Liver (tissue), 9 donors: Measurements from ENCODE around the gene RSAD2. TPM values are rescaled to one million over a fixed set of nuclear protein-coding genes. Genes with fewer than 3 reads are reported as not detected.

ENCODE experiments used
- DNase-seq: peaks from one replicate; pipeline ENCODE4 v3.0.0-alpha.2; 2017; ENCODE audit warnings: low spot score
- H3K27ac ChIP-seq, 2 donors: one replicate each; pipeline ENCODE4 v1.7.0; 2013; ENCODE audit warnings: inconsistent platforms in 2 of 2, low read length in 2 of 2, control low read depth in 1 of 2, low read depth in 1 of 2, mild to moderate bottlenecking in 1 of 2
- H3K27me3 ChIP-seq, 4 donors: one replicate each; pipeline versions ENCODE4 v1.6.1 to v1.7.0; 2013; ENCODE audit warnings: low read length in 3 of 4, inconsistent platforms in 1 of 4, mild to moderate bottlenecking in 1 of 4, moderate library complexity in 1 of 4; ENCODE audit not compliant: control insufficient read depth in 4 of 4, insufficient read depth in 4 of 4
- H3K36me3 ChIP-seq, 4 donors: one replicate each; pipeline versions ENCODE4 v1.6.1 to v1.7.0; 2013; ENCODE audit warnings: low read length in 3 of 4, mild to moderate bottlenecking in 3 of 4, low read depth in 1 of 4, moderate library complexity in 1 of 4; ENCODE audit not compliant: control insufficient read depth in 4 of 4, insufficient read depth in 3 of 4
- H3K4me1 ChIP-seq, 4 donors: one replicate each; pipeline versions ENCODE4 v1.6.1 to v1.7.0; 2013; ENCODE audit warnings: low read length in 3 of 4, mild to moderate bottlenecking in 3 of 4, moderate library complexity in 1 of 4; ENCODE audit not compliant: control insufficient read depth in 4 of 4, insufficient read depth in 4 of 4
- H3K4me3 ChIP-seq, 3 donors: one replicate each; pipeline versions ENCODE4 v1.6.1 to v1.7.0; 2013; ENCODE audit warnings: low read length in 3 of 3, control low read depth in 1 of 3, low read depth in 1 of 3, mild to moderate bottlenecking in 1 of 3
- H3K9ac ChIP-seq, 2 donors: one replicate each; pipeline ENCODE4 v1.7.0; 2013; ENCODE audit warnings: low read length in 2 of 2, mild to moderate bottlenecking in 2 of 2, moderate library complexity in 2 of 2, control low read depth in 1 of 2, low read depth in 1 of 2
- H3K9me3 ChIP-seq, 4 donors: one replicate each; pipeline versions ENCODE4 v1.6.1 to v1.7.0; 2013; ENCODE audit warnings: low read length in 3 of 4; ENCODE audit not compliant: control insufficient read depth in 4 of 4
- CTCF ChIP-seq: fragments of 150-350 bp; IDR thresholded peaks from 2 replicates; pipeline ENCODE4 v1.5.1; 2017; ENCODE audit warnings: improper control_type of control experiment, low read depth, low read length; ENCODE audit not compliant: missing input control
- EGR1 ChIP-seq, 2 donors: IDR thresholded peaks; 2 replicates each; pipeline ENCODE4 v1.6.1; 2016 to 2018; ENCODE audit warnings: antibody characterized with exemption in 2 of 2, low read depth in 2 of 2
- FOXA1 ChIP-seq: IDR thresholded peaks from 2 replicates; pipeline ENCODE4 v1.6.1; 2016; ENCODE audit warnings: antibody characterized with exemption
- FOXA2 ChIP-seq: IDR thresholded peaks from 2 replicates; pipeline ENCODE4 v1.6.1; 2016; ENCODE audit warnings: antibody characterized with exemption
- HNF4G ChIP-seq: IDR thresholded peaks from 2 replicates; pipeline ENCODE4 v1.6.1; 2016; ENCODE audit warnings: antibody characterized with exemption
- JUND ChIP-seq, 2 donors: IDR thresholded peaks; 2 replicates each; pipeline ENCODE4 v1.6.1; 2016; ENCODE audit warnings: antibody characterized with exemption in 2 of 2
- NR2F2 ChIP-seq: IDR thresholded peaks from 2 replicates; pipeline ENCODE4 v1.6.1; 2016; ENCODE audit warnings: antibody characterized with exemption
- RAD21 ChIP-seq, 2 donors: IDR thresholded peaks; 2 replicates each; pipeline ENCODE4 v1.6.1; 2016; ENCODE audit warnings: antibody characterized with exemption in 2 of 2, mild to moderate bottlenecking in 2 of 2
- REST ChIP-seq: IDR thresholded peaks from 2 replicates; pipeline ENCODE4 v1.6.1; 2016; ENCODE audit warnings: antibody characterized with exemption, mild to moderate bottlenecking
- RXRA ChIP-seq, 2 donors: IDR thresholded peaks; 2 replicates each; pipeline ENCODE4 v1.6.1; 2017 to 2018; ENCODE audit warnings: antibody characterized with exemption in 2 of 2, mild to moderate bottlenecking in 1 of 2
- SP1 ChIP-seq: IDR thresholded peaks from 2 replicates; pipeline ENCODE4 v1.6.1; 2018; ENCODE audit warnings: antibody characterized with exemption, mild to moderate bottlenecking
- TAF1 ChIP-seq: conservative IDR thresholded peaks from 2 replicates; pipeline ENCODE4 v1.6.1; 2016; ENCODE audit warnings: antibody characterized with exemption, mild to moderate bottlenecking
- YY1 ChIP-seq: IDR thresholded peaks from 2 replicates; pipeline ENCODE4 v1.6.1; 2016; ENCODE audit warnings: antibody characterized with exemption, mild to moderate bottlenecking
- ZBTB33 ChIP-seq: IDR thresholded peaks from 2 replicates; pipeline ENCODE4 v1.6.1; 2016; ENCODE audit warnings: antibody characterized with exemption
- WGBS: extraction: QIAGEN DNeasy Blood & Tissue Kit; methylation state at CpG from one replicate; pipeline ENCODE4 v1.1.7; 2013; 5-methylcytosine and 5-hydroxymethylcytosine counted together
- polyA plus RNA-seq, 2 donors: library from polyadenylated mRNA; stranded (reverse) in 1 of 2; unstranded in 1 of 2; fragments of 200-250 nt in 1 of 2; fragments of >200 nt in 1 of 2; fragmentation: Nextera tagmentation in 1 of 2; extraction: Ambion mirVana in 1 of 2; gene quantifications; one replicate each; pipeline versions ENCODE4 v1.2.1 to v1.2.3, GENCODE V29; 2013 to 2015
- total RNA-seq, 2 donors: library from RNA; depleted of rRNA; stranded (reverse); fragments of >200 nt; gene quantifications; one replicate each; pipeline ENCODE4 v1.2.3, GENCODE V29; 2014
- TF ChIP-seq, protein P1 (sequence below): IDR thresholded peaks from 2 replicates; pipeline ENCODE4 v1.6.1; 2016; ENCODE audit warnings: antibody characterized with exemption
- TF ChIP-seq, protein P2 (sequence below): IDR thresholded peaks from 2 replicates; pipeline ENCODE4 v1.6.1; 2016; ENCODE audit warnings: antibody characterized with exemption
- donor health status: healthy.
- donor health status: healthy.
- donor health status: healthy.
- donor health status: healthy.
- donor health status: healthy.

The RSAD2 gene
- total and polyA plus RNA-seq, 4 donors: 1.3 to 15.9 (median 1.9) TPM

DNA sequence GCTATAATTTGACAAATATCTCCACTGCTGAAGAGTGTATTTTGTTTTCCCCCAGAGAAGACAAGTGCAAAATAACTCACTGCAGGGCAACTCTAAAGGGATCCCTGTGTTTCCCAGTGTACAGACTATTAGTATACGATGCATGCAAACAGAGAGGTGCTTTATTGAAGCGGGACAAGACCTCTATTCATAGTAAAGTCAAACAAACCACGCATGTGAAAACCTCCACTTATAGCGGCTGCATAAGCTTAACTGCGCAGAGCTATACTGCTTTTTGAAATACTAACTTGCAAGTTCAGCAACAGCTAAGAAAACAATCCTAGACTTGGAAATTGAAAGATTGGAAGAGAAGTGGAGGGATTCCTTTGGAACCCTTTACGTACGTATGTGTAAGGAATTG is 55.3 kb downstream of the RSAD2 start (continued):
- no peak for TF ChIP-seq CTCF

GRCh38 chr2:6933911-6934310 is 56.3 kb downstream of the RSAD2 start:
- no peak for DNase-seq
- TF ChIP-seq FOXA2: no peak
- TF ChIP-seq TAF1: no peak
- TF ChIP-seq, protein P1, sequence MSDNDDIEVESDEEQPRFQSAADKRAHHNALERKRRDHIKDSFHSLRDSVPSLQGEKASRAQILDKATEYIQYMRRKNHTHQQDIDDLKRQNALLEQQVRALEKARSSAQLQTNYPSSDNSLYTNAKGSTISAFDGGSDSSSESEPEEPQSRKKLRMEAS: no peak
- TF ChIP-seq REST: no peak
- TF ChIP-seq NR2F2: no peak
- no peak for TF ChIP-seq JUND (IDR thresholded peaks at IDR 0.05)
- TF ChIP-seq SP1: no peak
- TF ChIP-seq, protein P2, sequence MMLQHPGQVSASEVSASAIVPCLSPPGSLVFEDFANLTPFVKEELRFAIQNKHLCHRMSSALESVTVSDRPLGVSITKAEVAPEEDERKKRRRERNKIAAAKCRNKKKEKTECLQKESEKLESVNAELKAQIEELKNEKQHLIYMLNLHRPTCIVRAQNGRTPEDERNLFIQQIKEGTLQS: no peak
- no peak for TF ChIP-seq RXRA (IDR thresholded peaks at IDR 0.05)
- TF ChIP-seq RAD21 (IDR thresholded peaks at IDR 0.05): no peak
- no peak for TF ChIP-seq CTCF
- TF ChIP-seq ZBTB33: no peak
- no peak for TF ChIP-seq HNF4G
- TF ChIP-seq YY1: no peak
- TF ChIP-seq EGR1 (IDR thresholded peaks at IDR 0.05; ENCODE audit: low read depth in 2 of 2): no peak
- TF ChIP-seq FOXA1: no peak
- Histone ChIP-seq H3K27me3 (no peaks in the 10 kb centered on the region), H3K36me3 (no peaks in the 10 kb centered on the region), H3K9me3 (no peaks in the 10 kb centered on the region), H3K27ac (no peak overlapping the region), H3K9ac (no peak overlapping the region), H3K4me1 (no peaks in the 10 kb centered on the region), H3K4me3 (no peak overlapping the region)
- WGBS: 86% methylated on average over 3 of the region's 3 CpGs
